ENCODE results near the gene CNTNAP2.

GRCh38 chr7:147540743-147541142 lies 1424.1 kb downstream of the CNTNAP2 start:
- TF ChIP-seq CTCF (IDR thresholded peaks at IDR 0.05) (no peak), POLR2A (IDR thresholded peaks at IDR 0.05) (no peak)

Measured in uterus (tissue), 2 donors.